Stimulated activated CD8-positive, alpha-beta memory T cell treated with anti-CD3 and anti-CD28 coated beads, Interleukin-15, amount 100 ng/mL, for 48 hours (primary cell): Measurements from ENCODE around the gene GPC1.

Experiments
- DNase-seq, 2 donors: peaks; one replicate each; pipeline ENCODE4 v3.0.0-alpha.2; 2020; ENCODE audit warnings: low read depth in 2 of 2

Gene GPC1

DNA sequence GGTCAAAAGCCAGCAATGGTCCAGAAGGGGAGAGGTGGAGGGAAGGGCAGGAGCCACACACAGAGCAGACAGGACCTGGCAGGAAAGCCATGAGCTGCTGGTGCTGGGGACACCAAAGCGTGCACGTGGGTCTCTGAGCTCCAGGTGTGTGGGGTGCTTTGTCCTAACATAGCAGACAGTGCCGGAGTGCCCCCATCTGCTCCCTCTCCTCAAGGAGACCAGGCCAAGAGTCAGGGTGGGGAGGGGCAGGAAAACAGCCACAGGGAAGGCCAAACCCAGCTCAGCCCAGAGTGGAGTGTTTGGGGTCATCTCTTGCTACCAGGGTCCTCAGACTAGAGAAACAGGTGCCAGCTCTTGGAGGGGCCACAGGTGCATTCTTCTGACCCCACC lies 4.2 kb upstream of the GPC1 start:
- DNase-seq = no peak

DNA sequence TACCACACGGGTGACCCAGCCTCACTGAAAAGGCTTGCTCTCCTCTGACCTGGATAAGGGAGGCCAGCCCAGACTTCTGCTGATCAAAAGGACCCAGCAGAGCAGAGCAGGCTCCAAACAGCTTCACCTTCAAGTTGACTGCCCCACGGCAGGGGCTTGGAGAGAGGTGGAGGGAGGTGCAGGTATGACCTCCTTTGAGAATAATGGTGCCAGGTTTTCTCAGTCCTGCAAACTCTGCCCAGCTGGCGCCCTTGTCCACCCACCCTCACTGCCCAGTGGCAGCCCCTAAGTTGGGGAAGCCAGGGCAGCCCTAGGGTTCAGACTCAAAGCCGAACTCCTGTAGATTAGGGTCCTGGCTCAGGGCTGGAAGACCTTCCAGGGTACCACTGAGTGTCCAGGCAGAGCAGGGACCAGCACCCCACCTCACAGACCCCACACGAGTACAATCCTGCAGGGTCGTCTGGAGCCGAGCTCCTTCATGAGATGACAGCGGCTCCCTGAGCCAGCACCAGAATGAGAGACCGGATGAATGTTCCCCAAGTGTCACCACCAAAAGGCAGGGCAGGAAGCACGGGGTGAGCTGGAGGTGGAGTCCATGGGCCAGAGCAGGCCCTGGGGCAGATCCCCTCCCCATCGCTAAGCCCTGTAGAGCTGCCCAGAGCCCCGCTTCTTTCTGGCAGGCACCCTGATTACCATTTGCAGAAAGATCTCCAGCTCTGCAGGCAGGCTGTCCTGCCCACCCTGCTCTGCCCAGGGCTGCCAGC lies 3.6 kb upstream of the GPC1 start:
- DNase-seq = no peak

DNA sequence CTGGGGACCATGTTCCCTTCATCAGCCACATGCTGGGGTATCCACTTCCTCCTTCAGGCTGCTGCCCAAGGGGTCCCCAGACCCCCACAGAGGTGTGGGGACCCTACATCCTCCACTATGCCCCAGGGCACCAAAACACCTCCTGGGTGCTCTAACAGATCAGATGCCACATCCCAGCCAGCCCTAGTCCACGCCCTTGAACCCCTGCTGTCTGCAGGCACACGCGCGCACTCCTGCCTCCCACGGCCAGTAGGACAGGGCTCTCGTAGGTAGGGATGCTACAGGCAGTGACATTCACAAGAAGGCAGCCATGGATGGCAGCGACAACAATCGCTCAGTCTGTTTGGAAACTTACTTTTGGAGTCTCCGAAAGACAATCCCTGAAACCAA lies 3.0 kb upstream of the GPC1 start:
- DNase-seq = no peak

DNA sequence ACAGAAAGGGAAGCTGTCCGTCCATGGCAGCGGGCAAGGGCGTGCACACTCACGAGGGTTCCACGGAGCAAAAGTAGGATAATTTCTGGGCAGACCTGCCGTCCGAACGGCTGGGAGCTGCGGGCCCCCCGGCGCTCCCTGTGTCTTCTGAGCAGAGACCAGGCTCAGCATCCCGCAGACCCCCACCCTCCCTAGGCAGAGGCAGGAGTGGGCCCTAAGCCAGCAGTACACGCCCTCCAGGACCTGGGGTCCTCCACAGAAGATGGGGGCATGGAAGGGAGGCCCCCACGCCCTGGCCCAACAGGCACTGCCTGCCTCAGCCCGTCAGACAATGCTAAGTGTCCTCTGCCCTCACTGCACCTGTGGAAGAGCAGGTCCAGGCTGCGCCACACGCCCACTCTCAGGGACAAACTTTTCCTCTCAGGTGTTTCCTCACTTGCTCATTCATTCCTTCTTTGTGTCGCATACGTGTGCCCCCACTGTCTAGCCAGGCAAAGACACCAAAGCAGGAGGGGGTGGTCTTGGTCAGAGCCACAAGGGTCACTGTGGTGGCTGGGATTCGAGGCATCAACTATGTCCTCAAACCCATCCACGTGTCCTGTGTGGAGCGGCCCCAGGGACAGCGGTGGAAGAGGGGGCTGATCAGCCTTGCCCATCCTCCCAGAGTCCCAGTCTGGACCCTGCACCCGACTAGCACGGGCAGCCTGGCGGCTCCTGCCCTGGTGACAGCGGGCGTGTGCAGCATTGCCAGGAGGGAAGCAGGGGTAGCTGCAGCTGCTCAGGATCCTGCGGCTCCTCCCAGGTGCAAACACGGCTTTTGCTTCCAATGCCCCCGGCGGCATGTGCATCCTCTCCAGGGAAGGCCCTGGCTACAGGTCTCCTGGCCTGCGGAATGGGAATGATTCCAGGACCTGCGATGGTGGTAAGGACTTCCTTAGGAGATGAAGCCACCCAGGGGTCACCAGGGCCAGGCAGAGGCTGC lies 2.4 kb upstream of the GPC1 start:
- DNase-seq = no peak

DNA sequence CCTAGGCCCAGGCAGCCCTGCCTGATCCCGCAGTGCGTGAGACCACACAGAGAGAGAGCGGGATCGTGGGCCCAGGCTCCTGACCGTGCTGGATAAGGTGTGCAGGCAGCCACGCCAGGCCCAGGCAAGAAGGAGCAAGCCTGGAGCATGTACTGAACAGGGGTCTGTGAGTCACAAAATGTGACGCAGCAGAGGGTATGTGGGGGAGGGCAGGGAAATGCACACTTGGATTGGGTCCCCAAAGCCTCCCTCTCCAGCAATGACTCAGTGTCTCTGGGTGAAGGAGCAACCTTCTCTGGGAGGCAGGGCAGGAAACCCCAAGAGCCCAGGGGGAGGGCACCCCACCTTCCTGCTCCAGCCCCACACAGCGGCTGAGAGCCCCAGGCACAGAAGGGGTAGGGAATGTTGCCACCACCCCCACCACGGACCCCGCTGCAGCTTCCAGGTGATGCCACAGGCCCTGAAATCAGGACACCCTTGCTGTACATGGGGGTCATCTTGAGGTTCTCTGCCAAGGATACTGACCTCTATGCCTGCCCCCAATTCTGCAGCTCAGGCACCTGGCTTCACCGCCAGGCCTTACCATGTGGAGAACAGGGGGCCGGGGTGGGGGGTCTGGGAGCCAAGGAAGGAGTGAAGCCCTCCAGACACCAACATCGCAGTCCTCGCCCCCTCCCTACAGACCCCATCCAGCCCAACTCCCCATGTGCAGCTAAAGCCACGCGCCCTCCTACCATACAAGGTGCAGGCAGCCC lies 1.3 kb upstream of the GPC1 start:
- DNase-seq = no peak

- DNase-seq = peak; percentile 73 to 78
Observed at GRCh38 chr2:240434728-240435456, 571 bp upstream of the GPC1 start.

- no peak for DNase-seq
Observed at GRCh38 chr2:240435948-240436682, 652 bp downstream of the GPC1 start.

GRCh38 chr2:240436683-240437550 lies 1.5 kb downstream of the GPC1 start:
- DNase-seq = no peak

GRCh38 chr2:240437551-240437860 lies 2.0 kb downstream of the GPC1 start:
- no peak for DNase-seq

DNA sequence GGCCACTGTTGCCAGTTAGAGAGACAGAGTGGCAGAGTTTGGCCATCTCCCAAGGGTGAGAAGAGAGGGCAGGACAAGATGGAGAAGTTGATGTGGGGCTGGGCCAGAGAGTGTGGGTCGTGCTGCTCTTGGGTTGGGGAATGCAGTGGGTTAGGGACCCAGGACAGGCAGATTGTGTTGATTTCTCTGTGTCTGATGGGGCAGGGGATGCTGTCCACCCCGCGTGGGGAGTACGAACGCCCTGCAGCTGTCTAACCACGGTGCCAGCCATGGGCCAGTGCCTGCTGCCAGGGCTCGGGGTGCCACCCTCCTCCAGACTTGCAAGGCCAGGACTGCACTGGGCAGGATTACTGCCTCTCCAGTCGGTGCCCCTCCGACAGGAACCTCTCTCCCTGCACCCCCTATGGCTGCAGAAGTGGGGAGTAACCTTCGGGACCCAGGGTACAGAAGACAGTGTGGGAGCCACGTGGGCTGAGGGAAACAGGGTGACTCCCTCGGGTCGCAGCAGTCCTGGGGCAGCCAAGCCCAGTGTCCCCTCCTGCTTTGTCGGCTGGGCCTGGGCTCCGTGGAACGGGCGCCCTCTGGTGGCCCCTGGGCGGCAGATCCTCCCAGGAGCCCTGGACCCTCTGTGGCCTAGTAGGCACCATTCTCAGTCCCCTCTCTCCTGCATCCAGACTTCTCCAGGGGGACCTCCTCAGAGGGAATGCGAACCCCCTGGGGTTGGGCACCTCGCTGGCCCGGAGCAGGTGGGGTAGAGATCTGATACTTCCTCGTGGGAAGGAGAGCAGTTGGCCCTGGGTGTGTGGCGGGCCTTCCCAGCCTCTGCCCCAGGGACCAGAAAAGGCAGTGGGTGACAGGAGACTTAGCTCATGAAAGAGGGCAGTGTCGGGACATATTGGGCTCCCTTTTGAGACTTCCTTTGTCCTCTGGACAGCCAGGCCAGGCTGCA lies 2.7 kb downstream of the GPC1 start:
- DNase-seq = peak; percentile 44 to 52

GRCh38 chr2:240438810-240439697 lies 3.6 kb downstream of the GPC1 start:
- DNase-seq = no peak

DNA sequence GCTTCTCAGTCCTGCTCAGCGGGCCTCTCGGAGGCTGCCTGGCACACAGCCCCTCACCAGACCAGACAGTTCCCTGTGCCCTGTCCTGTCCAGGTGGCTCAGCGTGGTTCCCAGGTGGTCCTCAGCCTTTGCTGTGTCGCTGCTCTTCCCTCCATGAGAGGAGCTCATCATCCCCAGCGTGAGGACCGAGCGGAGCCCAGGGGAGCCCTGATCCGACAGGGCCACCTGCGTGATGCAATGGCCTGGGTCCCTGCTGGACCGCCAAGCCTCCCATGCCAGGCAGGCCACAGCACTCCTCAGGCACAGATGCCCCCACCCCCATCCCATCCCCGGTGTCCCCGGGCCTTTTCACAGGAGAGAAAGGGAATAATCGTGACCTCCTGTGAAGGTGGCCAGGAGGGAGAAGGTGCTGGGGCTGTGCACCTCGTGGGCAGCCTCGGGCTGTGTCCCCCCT lies 4.3 kb downstream of the GPC1 start:
- DNase-seq = no peak

DNA sequence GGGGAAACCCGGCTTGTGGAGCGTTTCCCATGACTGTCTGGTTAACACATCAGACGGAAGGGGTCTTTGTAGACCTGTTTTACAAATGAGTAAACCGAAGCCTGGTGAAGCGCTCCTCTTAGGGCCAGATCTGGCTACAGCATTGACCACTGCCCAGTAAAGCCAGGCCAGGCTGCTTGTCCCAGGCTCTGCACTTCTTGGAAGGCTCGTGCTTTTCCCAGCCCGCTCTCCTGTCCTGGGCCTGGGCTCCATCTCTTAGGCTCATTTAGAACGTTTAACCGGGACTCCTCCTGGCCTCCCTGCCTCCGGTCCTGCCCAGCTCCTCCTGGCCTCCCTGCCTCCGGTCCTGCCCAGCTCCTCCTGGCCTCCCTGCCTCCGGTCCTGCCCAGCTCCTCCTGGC lies 4.8 kb downstream of the GPC1 start:
- DNase-seq = no peak

DNA sequence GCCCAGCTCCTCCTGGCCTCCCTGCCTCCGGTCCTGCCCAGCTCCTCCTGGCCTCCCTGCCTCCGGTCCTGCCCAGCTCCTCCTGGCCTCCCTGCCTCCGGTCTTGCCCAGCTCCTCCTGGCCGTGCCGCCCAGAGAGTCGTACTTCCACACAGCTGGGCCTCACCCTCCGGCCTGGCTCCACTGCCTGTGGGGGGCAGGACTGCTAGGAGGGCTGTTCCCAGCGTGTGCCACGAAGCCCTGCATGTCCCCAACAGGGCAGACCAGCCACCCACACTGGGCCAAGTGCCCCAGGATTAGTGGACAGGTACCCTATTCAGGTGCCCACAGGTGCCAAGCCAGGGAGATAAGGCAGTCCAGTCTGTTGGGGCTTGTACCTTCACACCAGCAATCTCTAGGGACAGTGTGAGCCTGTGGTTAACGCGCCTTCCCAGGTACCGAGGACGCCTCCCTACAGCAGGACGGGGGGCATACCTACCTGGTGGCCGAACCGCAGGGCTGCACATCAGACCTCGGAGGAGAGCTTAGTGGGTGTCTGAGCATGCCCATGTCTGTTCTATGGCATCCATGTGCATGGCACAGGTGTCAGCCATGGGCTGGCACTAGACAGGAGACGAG lies 5.3 kb downstream of the GPC1 start:
- DNase-seq = no peak

DNA sequence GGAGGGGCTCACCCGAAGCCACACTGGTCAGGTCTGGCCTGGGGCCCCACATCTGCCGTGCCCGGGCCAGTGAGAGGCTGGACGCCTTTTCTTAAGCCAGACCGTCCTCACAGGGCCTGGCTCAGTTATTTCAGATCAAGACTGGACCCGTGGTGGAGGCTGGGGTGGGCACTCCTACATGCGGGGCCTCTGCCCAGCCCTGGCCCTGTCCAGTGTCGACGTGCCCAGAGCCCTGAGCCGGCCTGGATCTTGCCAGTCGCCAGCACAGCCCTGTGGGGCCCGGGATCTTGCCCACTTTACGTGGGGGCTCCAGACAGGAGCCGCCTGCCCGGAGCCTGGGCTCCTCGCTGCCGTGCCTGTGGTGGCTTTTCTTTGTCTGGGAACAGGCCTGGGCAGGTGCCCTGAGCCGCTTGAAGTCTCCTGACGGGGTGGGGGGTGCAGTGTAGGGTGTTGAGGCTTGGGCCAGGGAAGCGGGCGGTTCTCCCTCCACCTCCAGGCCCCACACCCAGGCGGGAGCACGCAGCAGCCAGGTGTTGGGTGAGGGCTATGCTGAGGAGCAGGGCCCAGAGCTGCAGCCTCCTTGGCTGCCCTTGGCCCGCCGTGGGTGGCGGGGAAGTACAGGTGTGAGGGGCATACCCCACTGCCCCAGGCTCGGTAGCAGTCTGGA lies 6.0 kb downstream of the GPC1 start:
- no peak for DNase-seq

- DNase-seq = no peak
Observed at GRCh38 chr2:240441993-240442411, 6.5 kb downstream of the GPC1 start.
